Transverse colon (tissue), 4 donors: ENCODE data around the gene DAGLB. TPM values are rescaled to one million over a fixed set of nuclear protein-coding genes. Genes with fewer than 3 reads are reported as not detected.
A peak's percentile ranks its signal among the peaks of the same experiment; 100 is the strongest.

Experiments
- DNase-seq: peaks from one replicate; pipeline ENCODE4 v3.0.0-alpha.2; 2019
- H3K27ac ChIP-seq, 4 donors: fragments of 200-600 bp; sonication (generic); 2 replicates each; pipeline ENCODE4 v1.5.1; 2016 to 2018; ENCODE audit warnings: inconsistent platforms in 4 of 4
- H3K27me3 ChIP-seq: fragments of 200-600 bp; sonication (generic); 2 replicates; pipeline ENCODE4 v1.5.1; 2017; ENCODE audit warnings: inconsistent platforms
- H3K36me3 ChIP-seq, 4 donors: fragments of 200-600 bp; sonication (generic); 2 replicates each; pipeline ENCODE4 v1.5.1; 2017 to 2019; ENCODE audit warnings: inconsistent platforms in 4 of 4
- H3K4me1 ChIP-seq, 4 donors: fragments of 200-600 bp; sonication (generic); 2 replicates each; pipeline ENCODE4 v1.5.1; 2017 to 2020; ENCODE audit warnings: inconsistent platforms in 4 of 4
- H3K4me3 ChIP-seq, 4 donors: fragments of 200-600 bp; sonication (generic); 1 replicate in 1 of 4; 2 replicates in 3 of 4; pipeline versions ENCODE4 v1.5.1 to v1.6.1; 2017 to 2019; ENCODE audit warnings: inconsistent platforms in 4 of 4
- H3K9me3 ChIP-seq, 2 donors: fragments of 200-600 bp; sonication (generic); 2 replicates each; pipeline ENCODE4 v1.5.1; 2017 to 2019; ENCODE audit warnings: inconsistent platforms in 2 of 2
- CTCF ChIP-seq, 5 experiments: fragments of 200-600 bp in 3 of 5; fragments of 450-650 bp in 2 of 5; sonication (generic) in 3 of 5; IDR thresholded peaks; 1 replicate in 2 of 5; 2 replicates in 3 of 5; pipeline ENCODE4 v1.5.1; 2016 to 2017; ENCODE audit warnings: antibody characterized with exemption in 5 of 5, inconsistent platforms in 3 of 5, mild to moderate bottlenecking in 2 of 5, moderate library complexity in 1 of 5
- EP300 ChIP-seq: sonication (generic); formaldehyde crosslinking; IDR thresholded peaks from one replicate; pipeline ENCODE4 v1.6.1; 2017; ENCODE audit warnings: antibody characterized with exemption, low read depth
- POLR2A ChIP-seq: fragments of 450-650 bp; IDR thresholded peaks from one replicate; pipeline ENCODE4 v1.6.1; 2016; ENCODE audit warnings: antibody characterized with exemption, mild to moderate bottlenecking, moderate library complexity
- POLR2AphosphoS5 ChIP-seq, 3 donors: sonication (generic); formaldehyde crosslinking; IDR thresholded peaks; one replicate each; pipeline ENCODE4 v1.6.1; 2016; ENCODE audit warnings: antibody characterized with exemption in 3 of 3
- WGBS, 2 donors: methylation state at CpG; one replicate each; pipeline ENCODE4 v1.1.5; 2018; ENCODE audit warnings: low coverage in 1 of 2; 5-methylcytosine and 5-hydroxymethylcytosine counted together
- in situ Hi-C, 4 donors: fragments of 200-750 bp; cut with MboI; loops; one replicate each; pipeline versions ENCODE4 v1.15.0 to v1.15.1; 2017; ENCODE audit warnings: low sequenced_read_pairs in 3 of 4, low pct_ligation_motif_present in 1 of 4, low pct_unique_long_range_greater_than_20kb in 1 of 4
- intact Hi-C: fragments of 100-400 bp; cut with DNase I; formaldehyde crosslinking; loops from one replicate; pipeline ENCODE4 v1.15.1; 2023; ENCODE audit warnings: low total_unique reads
- total RNA-seq, 4 donors: library from RNA; depleted of rRNA; stranded (reverse); fragments of >200 nt; gene quantifications; one replicate each; pipeline ENCODE4 v1.1.0, GENCODE V29; 2016

The DAGLB gene
- total RNA-seq, 4 donors from 2014 or later: 5.2 to 59.1 (median 24.3) TPM

GRCh38 chr7:6486438-6487183 is 38.9 kb upstream of the DAGLB start:
- peaks cover 12 to 21% (median 18%) of the 10 kb centered on the region in 4 donors for H3K4me1 ChIP-seq
- TF ChIP-seq EP300 (no peak), CTCF (IDR thresholded peaks at IDR 0.05) (no peak), POLR2A (no peak), POLR2AphosphoS5 (IDR thresholded peaks at IDR 0.05) (no peak)
- no peak overlapping the region for H3K4me3 ChIP-seq
- WGBS, 2 donors: 92 to 97% methylated on average over 12 to 19 of the region's 19 CpGs
- DNase-seq: no peak
- no peak overlapping the region for H3K27ac ChIP-seq
- no peaks in the 10 kb centered on the region for H3K36me3 ChIP-seq
- intact Hi-C loops: no loop called here
- H3K9me3 ChIP-seq: peaks cover 0 to 4% of the 10 kb centered on the region in 2 donors
- H3K27me3 ChIP-seq: no peaks in the 10 kb centered on the region
- in situ Hi-C loops: no loop called here

- H3K36me3 ChIP-seq: no peaks in the 10 kb centered on the region
- whole genome bisulfite sequencing, 2 donors: 11 to 28% methylated on average over 4 to 6 of the region's 6 CpGs
- in situ Hi-C loops (no loop called here), intact Hi-C loops (no loop called here)
- peaks cover 29 to 46% (median 40%) of the 10 kb centered on the region in 4 donors for H3K4me1 ChIP-seq
- H3K9me3 ChIP-seq: no peaks in the 10 kb centered on the region
- peak overlapping the region; percentile 87 to 100 (median 98) for H3K4me3 ChIP-seq
- H3K27ac ChIP-seq: peak overlapping the region; percentile 93 to 98 (median 96)
- H3K27me3 ChIP-seq: no peaks in the 10 kb centered on the region
- DNase-seq: no peak
- TF ChIP-seq CTCF (IDR thresholded peaks at IDR 0.05) (no peak), POLR2AphosphoS5 (IDR thresholded peaks at IDR 0.05) (no peak), POLR2A (no peak), EP300 (no peak)
Measured at GRCh38 chr7:6482743-6483119, 35.0 kb upstream of the DAGLB start.

GRCh38 chr7:6482307-6482706 is 34.6 kb upstream of the DAGLB start:
- peaks cover 29 to 49% (median 41%) of the 10 kb centered on the region in 4 donors for H3K4me1 ChIP-seq
- peak overlapping the region in 3 of 4 donors; percentile 87 to 100 (median 99) for H3K4me3 ChIP-seq
- DNase-seq: peak; percentile 39
- H3K27ac ChIP-seq: peak overlapping the region; percentile 93 to 98 (median 96)
- peak; percentile 33 for TF ChIP-seq POLR2A
- TF ChIP-seq EP300: no peak
- TF ChIP-seq CTCF (IDR thresholded peaks at IDR 0.05): no peak
- peak in 2 of 3 donors; percentile 47 to 84 for TF ChIP-seq POLR2AphosphoS5 (IDR thresholded peaks at IDR 0.05)
- WGBS, 2 donors: 46 to 50% methylated on average over 4 of the region's 4 CpGs
- H3K27me3 ChIP-seq: no peaks in the 10 kb centered on the region
- H3K36me3 ChIP-seq: no peaks in the 10 kb centered on the region
- in situ Hi-C loops: no loop called here
- H3K9me3 ChIP-seq: no peaks in the 10 kb centered on the region
- intact Hi-C loops: no loop called here

- in situ Hi-C loops (no loop called here), intact Hi-C loops (no loop called here)
- WGBS, 2 donors: 84% methylated on average over 6 of the region's 6 CpGs
- Histone ChIP-seq H3K9me3 (no peaks in the 10 kb centered on the region), H3K27ac (peak overlapping the region in 3 of 4 donors; percentile 53 to 98 (median 54)), H3K4me3 (no peak overlapping the region), H3K27me3 (no peaks in the 10 kb centered on the region), H3K36me3 (no peaks in the 10 kb centered on the region), H3K4me1 (peaks cover 29 to 57% (median 46%) of the 10 kb centered on the region in 4 donors)
- no peak for DNase-seq
- TF ChIP-seq POLR2AphosphoS5 (IDR thresholded peaks at IDR 0.05) (no peak), EP300 (no peak), CTCF (IDR thresholded peaks at IDR 0.05) (no peak), POLR2A (no peak)
Measured at GRCh38 chr7:6481445-6481844, 33.7 kb upstream of the DAGLB start.
